Smooth muscle cell (in vitro differentiated cells): ENCODE measurements around the gene F3. TPM values are rescaled to one million over a fixed set of nuclear protein-coding genes. Genes with fewer than 3 reads are reported as not detected.

Source experiments
- DNase-seq: peaks from one replicate; lab custom pipeline; 2025; ENCODE audit not compliant: unreplicated experiment; lab: John Stamatoyannopoulos, UW
- H2AFZ ChIP-seq: fragments of 200-600 bp; sonication (generic); 2 replicates; pipeline ENCODE4 v1.6.0; 2016; ENCODE audit warnings: antibody characterized with exemption, low read depth, mild to moderate bottlenecking
- H3F3A ChIP-seq: fragments of 200-600 bp; sonication (generic); 2 replicates; pipeline ENCODE4 v1.6.0; 2017; ENCODE audit warnings: antibody characterized with exemption, low read depth
- H3K27ac ChIP-seq: fragments of 200-600 bp; sonication (generic); 2 replicates; pipeline ENCODE4 v1.5.1; 2016; ENCODE audit warnings: low read depth, mild to moderate bottlenecking
- H3K27me3 ChIP-seq: fragments of 200-600 bp; sonication (generic); 2 replicates; pipeline ENCODE4 v1.6.1; 2016; ENCODE audit warnings: low read depth, mild to moderate bottlenecking
- H3K36me3 ChIP-seq: fragments of 200-600 bp; sonication (generic); 2 replicates; pipeline ENCODE4 v1.5.1; 2016; ENCODE audit warnings: low read depth
- H3K4me1 ChIP-seq: fragments of 200-600 bp; sonication (generic); 2 replicates; pipeline ENCODE4 v1.5.1; 2016; ENCODE audit warnings: low read depth
- H3K4me2 ChIP-seq: fragments of 200-600 bp; sonication (generic); 2 replicates; pipeline ENCODE4 v1.6.0; 2016; ENCODE audit warnings: mild to moderate bottlenecking
- H3K4me3 ChIP-seq: fragments of 200-600 bp; sonication (generic); 2 replicates; pipeline ENCODE4 v1.5.1; 2016; ENCODE audit warnings: mild to moderate bottlenecking
- H3K79me2 ChIP-seq: fragments of 200-600 bp; sonication (generic); 2 replicates; pipeline ENCODE4 v1.6.0; 2016; ENCODE audit warnings: low read depth, mild to moderate bottlenecking
- H3K9ac ChIP-seq: fragments of 200-600 bp; sonication (generic); 2 replicates; pipeline ENCODE4 v1.6.0; 2016; ENCODE audit warnings: low read depth
- H3K9me3 ChIP-seq: fragments of 200-600 bp; sonication (generic); replicated peaks from 2 replicates; pipeline ENCODE4 v1.5.1; 2016; ENCODE audit warnings: low read depth
- H4K20me1 ChIP-seq: fragments of 200-600 bp; sonication (generic); 2 replicates; pipeline ENCODE4 v1.6.0; 2016; ENCODE audit warnings: low read depth
- CTCF ChIP-seq: fragments of 200-600 bp; sonication (generic); IDR thresholded peaks from 2 replicates; pipeline ENCODE4 v1.5.1; 2017; ENCODE audit warnings: borderline replicate concordance, mild to moderate bottlenecking, antibody characterized with exemption; ENCODE audit not compliant: insufficient read depth, poor library complexity, severe bottlenecking
- WGBS: methylation state at CpG from one replicate; pipeline ENCODE4 v1.1.7; 2016; ENCODE audit warnings: low lambda C conversion rate; 5-methylcytosine and 5-hydroxymethylcytosine counted together
- polyA plus RNA-seq: library from polyadenylated mRNA; unstranded; fragments of >200 nt; fragmentation: Nextera tagmentation; extraction: Ambion mirVana; gene quantifications from 2 replicates; pipeline ENCODE4 v1.2.1, GENCODE V29; 2016
- total RNA-seq: library from RNA; depleted of rRNA; stranded (reverse); fragments of >200 nt; gene quantifications from 2 replicates; pipeline ENCODE4 v1.2.3, GENCODE V29; 2014

F3 gene
- total and polyA plus RNA-seq, 2 experiments from 2014 or later, result 287 to 338 TPM

- no peak for DNase-seq
- Histone ChIP-seq H3K27ac (peak overlapping the region; percentile 87), H3K27me3 (no peaks in the 10 kb centered on the region), H3K36me3 (no peaks in the 10 kb centered on the region), H3F3A (peaks cover 46% of the 10 kb centered on the region), H3K79me2 (no peaks in the 10 kb centered on the region), H3K4me3 (no peak overlapping the region), H3K9ac (no peak overlapping the region), H2AFZ (no peak overlapping the region), H4K20me1 (no peaks in the 10 kb centered on the region), H3K4me2 (peak overlapping the region; percentile 51), H3K9me3 (no peaks in the 10 kb centered on the region), H3K4me1 (peaks cover 53% of the 10 kb centered on the region)
- no peak for TF ChIP-seq CTCF
- WGBS, result 67% methylated on average over 8 of the region's 8 CpGs
These were observed 10.6 kb upstream of the F3 start for GRCh38 chr1:94552071-94552586.

- Histone ChIP-seq H3K4me2 (peak overlapping the region; percentile 51), H3F3A (peaks cover 46% of the 10 kb centered on the region)
- DNase-seq, result no peak
These were observed 9.9 kb upstream of the F3 start for GRCh38 chr1:94551449-94551848.

GRCh38 chr1:94550800-94551241 lies 9.3 kb upstream of the F3 start:
- no peak for TF ChIP-seq CTCF
- WGBS, result 17% methylated on average over 5 of the region's 5 CpGs
- no peaks in the 10 kb centered on the region for H3K9me3 ChIP-seq
- H2AFZ ChIP-seq, result no peak overlapping the region
- peaks cover 53% of the 10 kb centered on the region for H3K4me1 ChIP-seq
- H3K4me2 ChIP-seq, result peak overlapping the region; percentile 51
- H3K9ac ChIP-seq, result no peak overlapping the region
- H3K36me3 ChIP-seq, result no peaks in the 10 kb centered on the region
- no peak for DNase-seq
- no peak overlapping the region for H3K4me3 ChIP-seq
- H3K79me2 ChIP-seq, result no peaks in the 10 kb centered on the region
- H3F3A ChIP-seq, result peaks cover 48% of the 10 kb centered on the region
- no peaks in the 10 kb centered on the region for H4K20me1 ChIP-seq
- H3K27me3 ChIP-seq, result no peaks in the 10 kb centered on the region
- H3K27ac ChIP-seq, result peak overlapping the region; percentile 87

More at GRCh38 chr1:94551449-94551848, 9.9 kb upstream of the F3 start:
- no peak for TF ChIP-seq CTCF
- no peaks in the 10 kb centered on the region for H4K20me1 ChIP-seq
- no peaks in the 10 kb centered on the region for H3K36me3 ChIP-seq
- no peaks in the 10 kb centered on the region for H3K27me3 ChIP-seq
- H2AFZ ChIP-seq, result no peak overlapping the region
- H3K4me1 ChIP-seq, result peaks cover 53% of the 10 kb centered on the region
- H3K9ac ChIP-seq, result no peak overlapping the region
- no peaks in the 10 kb centered on the region for H3K9me3 ChIP-seq
- peak overlapping the region; percentile 87 for H3K27ac ChIP-seq
- no peak overlapping the region for H3K4me3 ChIP-seq
- WGBS, result 14% methylated on average over 7 of the region's 7 CpGs
- no peaks in the 10 kb centered on the region for H3K79me2 ChIP-seq

GRCh38 chr1:94550396-94550795 lies 8.8 kb upstream of the F3 start:
- Histone ChIP-seq H3K4me3 (no peak overlapping the region), H3K79me2 (no peaks in the 10 kb centered on the region), H3K36me3 (no peaks in the 10 kb centered on the region), H3K27ac (peak overlapping the region; percentile 87), H3K4me2 (peak overlapping the region; percentile 51), H4K20me1 (no peaks in the 10 kb centered on the region), H3F3A (peaks cover 48% of the 10 kb centered on the region), H3K27me3 (no peaks in the 10 kb centered on the region), H3K4me1 (peaks cover 53% of the 10 kb centered on the region), H3K9me3 (no peaks in the 10 kb centered on the region), H3K9ac (no peak overlapping the region), H2AFZ (no peak overlapping the region)
- DNase-seq, result no peak
- WGBS, result 29% methylated on average over 6 of the region's 6 CpGs
- TF ChIP-seq CTCF, result no peak
